T-helper 9 cell (primary cell): ENCODE data around the gene WDR27.
"Not testable (repeated sequence)": the region's sequence is repeated elsewhere in the genome, so short reads cannot be mapped to it uniquely, and the experiment has no call there.

Source experiments
- DNase-seq: peaks from one replicate; pipeline ENCODE4 v3.0.0-alpha.2; 2020

Gene WDR27

DNA sequence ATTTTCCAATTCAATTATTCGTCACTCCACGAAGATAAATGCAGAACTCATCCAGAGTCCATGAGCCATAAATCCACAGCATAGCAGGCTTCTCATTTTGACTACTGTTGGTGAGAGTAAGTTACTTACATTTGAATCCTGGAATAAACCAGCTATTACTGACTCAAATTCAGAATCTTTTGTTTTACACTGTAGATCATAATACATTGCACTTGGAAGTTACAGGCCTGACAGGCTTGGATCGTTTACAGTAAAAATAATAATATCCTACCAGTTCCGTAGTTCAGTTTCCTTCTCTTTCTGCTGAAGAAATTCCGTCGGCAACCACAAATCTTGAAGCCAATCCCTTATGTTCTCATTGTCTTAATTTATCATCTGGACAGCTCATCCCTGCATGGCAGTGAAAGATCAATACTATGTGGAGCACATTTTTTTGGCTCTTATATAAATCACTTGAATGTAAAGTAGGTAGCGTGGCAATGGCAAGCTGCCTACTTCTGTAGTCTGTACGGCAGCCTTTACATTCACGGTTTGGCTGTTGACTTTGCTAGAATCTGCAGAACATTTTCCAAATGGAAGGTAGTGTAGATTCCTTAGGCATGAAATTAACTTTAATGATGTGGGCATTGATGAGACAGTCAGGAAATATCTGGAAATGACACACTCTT lies 142.9 kb downstream of the WDR27 start:
- no peak for DNase-seq

DNA sequence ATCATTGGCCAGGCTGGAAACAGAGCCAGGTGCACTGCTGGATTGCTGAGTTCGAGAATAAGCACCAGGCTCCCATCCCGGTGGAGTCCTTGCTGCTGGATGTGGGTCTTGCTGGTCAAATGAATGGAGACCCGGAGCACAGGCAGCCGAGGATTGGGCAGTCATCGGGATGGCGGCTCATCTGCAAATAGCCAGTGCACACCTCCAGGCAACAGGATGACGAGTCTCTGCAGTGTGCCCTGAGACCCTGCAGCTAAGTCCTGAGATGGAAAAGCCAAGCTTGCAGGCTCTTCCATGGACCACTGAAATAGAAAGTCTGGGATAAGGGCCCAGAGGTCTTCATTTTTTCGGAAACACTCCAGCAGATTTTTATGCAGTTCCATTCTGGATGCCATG lies 143.5 kb downstream of the WDR27 start:
- no peak for DNase-seq

DNA sequence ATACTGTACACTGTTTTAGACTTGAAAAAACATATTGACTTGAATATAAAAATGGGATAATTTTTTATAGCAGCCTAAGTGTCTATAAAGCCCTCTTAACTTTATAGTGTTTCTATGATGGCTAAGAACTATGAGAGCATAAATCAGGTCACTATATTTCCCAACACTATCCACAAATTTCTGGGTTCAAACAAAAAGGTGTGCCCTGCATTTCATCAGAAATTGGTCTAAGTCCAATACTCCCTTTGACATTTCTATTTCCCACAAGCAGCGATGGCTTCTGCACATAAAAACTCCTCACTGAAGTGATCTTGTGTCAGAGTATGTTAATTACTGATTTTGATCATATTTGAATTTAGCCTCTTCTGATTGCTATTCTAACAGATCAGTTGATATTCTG lies 143.9 kb downstream of the WDR27 start:
- DNase-seq = no peak

DNA sequence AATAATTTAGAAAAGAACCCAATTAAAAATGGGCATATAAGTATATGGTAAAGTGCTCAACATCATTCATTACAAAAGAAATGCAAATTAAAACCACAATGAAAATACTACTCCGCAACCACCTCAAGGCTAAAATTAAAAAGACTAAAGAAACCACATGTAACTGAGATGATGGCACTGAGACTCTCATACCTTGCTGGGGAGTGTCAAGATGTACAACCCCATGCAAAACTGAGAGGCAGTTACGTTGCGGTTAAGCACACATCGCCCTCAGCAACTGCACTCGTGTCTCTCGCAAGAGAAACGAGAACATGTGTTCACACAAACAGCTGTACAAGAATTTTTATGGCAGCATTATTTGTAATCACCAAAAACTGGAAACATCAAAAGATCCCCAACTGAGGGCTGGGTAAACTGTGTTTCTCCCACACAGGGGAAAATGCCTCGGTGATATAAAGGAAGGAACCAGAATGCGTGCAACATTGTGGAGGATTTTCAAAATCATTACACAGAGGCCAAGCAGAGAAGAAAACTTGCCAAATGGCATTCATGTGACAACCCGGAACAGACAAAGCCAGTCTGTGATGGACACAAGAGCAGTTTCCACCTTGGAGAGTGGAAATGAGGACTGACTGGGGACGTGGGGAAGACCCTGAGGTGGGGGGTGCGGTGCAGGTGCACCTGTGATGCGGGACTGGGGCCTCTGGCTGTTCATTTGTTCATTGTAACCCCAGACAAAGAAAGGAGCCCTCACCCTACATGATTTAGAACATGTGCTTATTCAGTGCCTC lies 144.9 kb downstream of the WDR27 start:
- DNase-seq = no peak

DNA sequence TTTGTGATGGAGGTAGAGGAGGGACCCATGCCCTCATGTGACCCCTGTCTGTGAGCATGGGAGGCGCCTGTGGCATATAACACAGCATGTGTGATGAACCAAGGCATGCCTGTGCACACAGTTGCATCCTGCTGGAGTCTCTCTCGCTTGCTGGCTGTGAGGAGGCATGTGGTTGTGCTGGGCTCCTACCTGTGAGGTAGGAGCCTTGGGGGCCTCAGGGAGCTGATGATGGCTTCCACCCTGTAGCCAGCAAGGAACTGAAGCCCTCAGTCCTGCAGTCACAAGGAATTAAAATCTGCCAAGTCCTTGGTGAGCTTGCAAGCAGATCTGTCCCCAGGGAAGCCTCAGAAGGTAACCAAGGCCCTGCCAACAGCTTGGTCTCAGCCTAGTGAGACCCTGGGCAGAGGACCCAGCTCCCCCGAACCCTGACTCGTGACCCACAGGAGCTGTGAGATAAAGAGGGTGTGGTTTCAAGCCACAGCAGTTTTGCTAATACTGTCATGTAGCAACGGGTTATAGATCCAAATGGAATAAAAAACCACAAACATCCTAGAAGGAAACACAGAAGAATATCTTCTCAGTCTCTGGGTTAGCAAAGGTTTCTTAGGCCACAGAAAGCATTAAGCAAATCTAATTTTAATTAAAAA lies 145.7 kb downstream of the WDR27 start:
- DNase-seq = no peak

DNA sequence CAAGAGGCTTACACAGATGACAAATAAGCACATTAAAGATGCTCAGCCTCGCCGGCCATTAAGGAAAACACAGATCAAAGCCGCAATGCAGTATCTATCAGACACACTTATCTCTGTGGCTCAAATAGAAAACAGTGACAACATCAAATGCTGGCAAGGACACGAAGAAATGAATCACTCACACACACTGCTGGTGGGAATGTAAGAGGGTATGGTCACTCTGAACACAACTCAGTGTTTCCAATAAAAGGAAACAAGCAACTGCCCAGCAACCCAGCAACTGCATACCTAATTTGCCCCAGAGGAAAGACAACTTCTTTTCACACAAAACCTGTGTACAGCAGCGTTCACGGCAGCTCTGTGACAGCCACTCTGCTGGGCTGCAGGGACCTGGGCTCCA lies 155.8 kb downstream of the WDR27 start:
- DNase-seq = no peak

DNA sequence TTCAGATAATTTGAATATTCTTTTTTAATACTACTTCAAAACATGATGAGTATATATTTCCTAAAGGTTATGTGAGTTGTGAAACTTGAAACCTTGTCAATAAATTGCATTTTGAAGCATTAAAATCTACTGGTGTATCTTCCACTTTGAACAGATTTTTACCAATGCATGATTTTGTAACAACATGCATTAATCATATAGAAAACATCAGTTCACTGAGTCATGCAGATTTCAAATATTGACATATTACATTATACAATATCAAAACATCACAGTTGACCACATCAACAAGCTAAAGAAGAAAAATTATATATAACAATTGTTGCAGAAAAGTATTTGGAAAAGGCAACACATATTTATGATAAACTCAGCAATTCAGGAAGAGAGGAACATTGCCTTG lies 158.1 kb downstream of the WDR27 start:
- DNase-seq = no peak

DNA sequence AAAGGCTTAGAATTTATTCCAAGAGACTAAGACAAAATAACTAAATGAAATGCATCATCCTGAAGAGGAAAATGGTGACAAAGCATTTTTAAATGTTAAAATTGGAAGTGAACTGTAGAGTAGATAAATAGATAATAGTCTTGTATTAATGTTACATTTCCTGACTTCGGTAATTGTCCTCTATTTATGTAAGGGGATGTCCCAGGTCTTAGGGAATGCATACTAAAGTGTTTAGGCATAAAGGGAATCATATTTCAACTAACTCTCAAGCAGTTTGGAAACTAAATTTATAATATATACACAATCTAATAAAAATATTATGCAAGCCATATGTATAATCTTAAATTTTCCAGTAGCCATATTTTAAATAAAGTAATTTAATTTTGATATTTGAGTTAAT lies 159.3 kb downstream of the WDR27 start:
- DNase-seq = no peak

DNA sequence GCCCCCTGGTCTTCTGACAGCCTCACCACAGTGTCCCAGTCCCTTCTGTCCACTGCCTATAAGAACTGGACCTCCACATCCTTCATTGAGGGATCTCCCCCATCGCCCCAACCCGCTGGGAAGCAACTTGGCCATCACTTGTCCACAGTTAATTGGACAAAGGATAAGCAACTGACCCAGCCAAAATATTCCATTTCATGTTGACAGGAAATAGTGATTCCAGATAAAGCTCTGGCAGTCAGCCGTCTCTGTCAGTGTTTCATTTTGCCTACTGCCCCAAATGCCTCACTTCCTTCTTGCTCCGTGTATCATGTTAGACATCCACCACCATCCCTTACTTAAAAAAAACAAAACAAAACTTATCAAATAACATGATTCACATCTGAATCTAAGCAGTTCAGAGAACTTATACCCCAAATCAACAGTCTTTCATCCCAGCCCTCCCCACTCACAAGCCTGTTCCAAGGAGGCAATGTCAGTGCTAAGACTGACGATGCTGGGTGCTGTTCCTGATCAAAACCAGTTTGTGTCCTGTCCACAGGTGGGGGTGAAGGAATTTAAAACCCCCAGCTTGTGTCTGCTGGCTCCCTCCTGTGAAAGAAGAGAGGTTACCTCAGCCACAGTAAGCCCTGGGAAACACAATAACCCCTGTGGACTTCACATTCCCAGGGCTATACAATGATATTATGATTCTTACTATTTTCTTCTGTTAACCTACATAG lies 162.5 kb downstream of the WDR27 start:
- DNase-seq = no peak

DNA sequence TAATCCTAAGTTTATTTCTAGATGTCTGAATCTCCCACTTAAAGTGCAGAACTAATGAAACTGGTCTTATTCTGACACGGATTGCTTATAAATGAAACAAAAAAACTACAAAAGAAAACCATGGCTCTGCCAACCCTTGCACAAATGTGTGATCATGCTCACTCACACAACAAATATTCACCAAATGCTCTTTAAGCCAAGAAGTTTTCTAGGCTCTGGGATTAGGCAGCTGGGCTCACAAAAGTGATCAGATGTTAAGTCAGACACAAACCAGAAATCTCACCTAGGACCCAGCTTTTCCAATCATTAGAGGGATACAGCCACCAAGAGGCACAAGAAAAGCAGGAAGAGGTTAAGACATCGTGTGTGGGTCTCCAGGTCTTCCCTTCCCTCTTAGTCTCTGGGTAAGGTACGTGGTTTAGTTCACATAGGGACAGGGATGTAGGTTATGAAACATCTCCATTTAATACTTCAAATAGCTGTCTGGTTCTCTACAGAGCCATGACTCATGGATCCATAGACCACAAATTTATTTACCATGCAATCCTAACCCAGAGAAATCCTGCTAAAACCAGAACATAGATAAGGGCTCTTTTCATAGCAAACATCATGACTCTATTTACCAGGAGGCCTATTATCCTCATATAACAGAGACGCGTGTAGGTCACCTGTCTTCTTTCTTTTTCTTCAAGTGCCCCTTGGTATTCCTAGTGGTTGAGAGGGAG lies 165.2 kb downstream of the WDR27 start:
- no peak for DNase-seq

DNA sequence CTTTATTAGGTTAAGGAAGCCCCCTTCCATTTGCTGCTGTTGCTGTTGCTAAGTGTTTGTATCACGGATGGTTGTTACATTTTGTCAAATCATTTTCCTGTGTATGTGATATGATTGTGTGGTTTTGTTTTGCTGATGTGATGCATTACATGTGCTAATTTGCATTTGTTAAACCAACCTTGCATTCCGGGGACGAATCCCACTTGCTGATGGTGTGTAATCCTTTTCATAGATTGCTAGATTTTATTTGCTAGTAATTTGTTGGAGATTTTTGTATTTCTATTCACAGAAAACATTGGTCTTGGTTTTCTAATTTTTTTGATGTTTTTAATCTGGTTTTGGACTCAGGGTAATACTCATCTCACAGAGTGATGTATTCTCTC lies 167.8 kb downstream of the WDR27 start:
- no peak for DNase-seq

DNA sequence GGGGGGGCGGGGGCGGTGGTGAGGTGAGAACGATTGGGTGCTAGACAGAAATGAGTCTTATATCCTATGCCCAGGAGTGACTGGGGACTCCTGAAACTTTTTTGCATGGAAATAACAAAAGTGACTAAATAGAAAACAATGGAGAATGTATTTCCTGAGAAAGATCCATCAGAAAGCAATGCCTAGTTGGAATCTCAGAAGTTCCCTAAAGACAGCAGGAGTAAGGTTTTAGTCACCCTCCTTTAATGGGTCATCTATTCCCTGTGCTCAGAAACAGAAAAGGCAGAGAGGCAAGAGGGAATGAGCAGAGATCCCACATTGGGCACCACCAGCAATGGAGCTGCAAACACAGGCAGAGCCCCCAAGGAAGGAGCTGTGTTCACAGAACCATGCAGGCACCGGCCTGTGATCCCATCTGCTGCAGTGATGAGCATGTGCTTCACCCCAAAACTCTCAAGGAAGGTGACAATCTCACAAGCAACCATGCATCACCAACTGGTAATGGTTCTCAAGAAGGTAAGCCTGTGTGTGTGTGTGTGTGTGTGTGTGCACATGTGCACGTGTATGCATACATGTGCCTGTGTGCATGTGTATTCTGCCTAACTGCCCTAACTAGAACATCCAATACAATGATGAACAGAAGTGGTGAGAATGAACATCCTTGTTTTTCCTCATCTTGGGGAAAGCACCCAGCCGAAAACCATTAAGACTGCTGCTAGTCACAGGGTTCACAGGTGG lies 168.4 kb downstream of the WDR27 start:
- no peak for DNase-seq

DNA sequence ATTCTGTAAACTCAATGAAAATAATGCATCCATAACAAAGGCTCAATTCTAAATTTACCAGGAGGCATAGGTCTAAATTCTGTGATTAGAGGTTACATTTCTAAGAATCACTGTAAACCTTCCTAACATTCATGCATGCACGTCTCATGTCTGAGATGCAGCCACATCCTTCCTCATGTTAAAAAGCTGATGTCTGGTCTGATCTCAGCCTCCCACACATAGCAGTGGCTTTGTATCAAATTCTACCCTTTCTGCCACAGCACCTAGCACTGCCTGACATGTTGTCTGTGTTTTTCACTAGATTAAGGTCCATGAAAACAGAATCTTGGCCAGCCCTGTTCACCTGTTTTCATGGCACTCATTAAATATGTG lies 171.1 kb downstream of the WDR27 start:
- no peak for DNase-seq

DNA sequence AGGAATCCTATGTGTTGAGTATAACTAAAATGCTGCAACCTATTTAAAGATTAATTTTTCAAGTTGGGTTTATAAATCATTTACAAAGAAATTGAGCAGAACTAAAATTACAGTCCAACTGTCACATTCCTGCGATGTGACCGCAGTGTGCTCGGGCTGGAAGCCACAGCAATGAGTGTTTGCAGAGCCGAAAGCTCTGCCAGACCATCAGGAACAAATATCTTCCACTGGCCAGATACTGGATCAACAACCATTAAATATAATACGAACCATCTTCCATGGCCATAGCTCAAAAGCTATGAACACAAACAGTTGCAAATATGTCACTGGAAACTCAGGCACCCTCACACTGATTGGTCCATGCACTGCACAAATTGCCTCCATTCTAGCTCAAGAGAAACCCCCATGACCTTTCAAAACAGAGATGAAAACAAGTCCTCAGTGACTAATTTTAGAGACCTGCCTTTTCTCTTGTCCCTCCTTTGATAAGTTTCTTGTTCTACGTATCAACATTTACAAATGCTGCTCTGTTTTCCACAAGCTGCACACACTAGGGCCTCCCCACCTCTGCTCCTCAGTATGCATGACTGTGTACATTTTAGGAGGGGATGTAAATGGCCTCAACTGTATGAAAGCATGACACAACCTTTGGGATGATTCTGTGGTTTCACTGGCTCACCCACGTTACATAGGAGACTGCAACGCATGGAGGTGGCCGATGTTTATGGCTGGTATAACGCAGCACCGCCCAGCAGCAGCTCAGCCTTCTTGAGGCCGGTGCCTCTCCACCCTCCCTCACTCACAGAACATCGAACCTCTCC lies 171.7 kb downstream of the WDR27 start:
- no peak for DNase-seq

DNA sequence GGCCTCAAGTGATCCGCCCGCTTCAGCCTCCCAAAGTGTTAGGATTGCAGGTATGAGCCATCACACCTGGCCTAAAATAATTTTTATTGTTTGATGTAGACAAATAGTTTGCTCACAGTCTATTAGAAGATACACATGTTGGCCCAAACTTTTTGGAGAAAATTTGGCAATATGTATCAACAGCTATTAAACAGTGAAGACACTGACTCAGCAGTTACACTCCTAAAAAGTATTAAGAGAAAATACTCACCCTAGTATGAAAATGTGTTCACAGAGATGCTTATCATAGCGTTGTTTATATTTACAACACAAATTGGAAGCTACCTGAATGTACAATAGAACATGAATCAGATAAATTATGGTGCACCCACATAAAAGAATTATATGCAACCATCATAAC lies 173.1 kb downstream of the WDR27 start:
- DNase-seq = no peak

DNA sequence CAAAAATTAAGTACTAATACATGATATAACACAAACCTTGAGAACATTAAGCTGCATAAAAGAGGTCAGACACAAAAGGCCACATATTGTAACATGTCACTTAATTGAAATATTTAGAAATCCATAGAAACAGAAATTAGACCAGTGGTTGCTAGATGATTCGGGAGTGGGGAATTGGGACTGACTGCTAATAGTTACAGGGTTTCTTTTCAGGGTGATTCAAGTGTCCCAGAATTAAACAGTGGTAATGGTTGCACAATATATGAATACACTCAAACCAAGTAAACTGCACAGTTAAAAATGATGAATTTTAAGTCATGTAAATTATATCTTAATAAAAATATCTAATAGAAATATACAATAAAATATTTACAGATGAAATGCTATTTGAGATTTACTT lies 174.5 kb downstream of the WDR27 start:
- DNase-seq = no peak

DNA sequence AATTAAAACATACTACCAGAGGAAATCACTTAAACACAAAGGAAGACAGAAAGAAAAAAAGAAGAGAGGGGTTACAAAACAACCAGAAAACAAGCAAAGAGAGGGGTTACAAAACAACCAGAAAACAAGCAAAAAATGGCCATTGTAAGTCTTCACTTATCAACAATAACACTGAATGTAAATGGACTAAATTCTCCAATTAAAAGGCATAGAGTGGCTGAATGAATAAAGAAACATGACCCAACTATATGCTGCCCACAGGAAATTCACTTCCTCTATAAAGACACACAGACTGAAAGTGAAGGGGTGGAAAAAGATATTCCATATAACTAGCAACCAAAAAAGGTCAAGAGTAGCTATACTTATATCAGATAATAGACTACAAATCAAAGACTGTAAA lies 180.0 kb downstream of the WDR27 start:
- no peak for DNase-seq

DNA sequence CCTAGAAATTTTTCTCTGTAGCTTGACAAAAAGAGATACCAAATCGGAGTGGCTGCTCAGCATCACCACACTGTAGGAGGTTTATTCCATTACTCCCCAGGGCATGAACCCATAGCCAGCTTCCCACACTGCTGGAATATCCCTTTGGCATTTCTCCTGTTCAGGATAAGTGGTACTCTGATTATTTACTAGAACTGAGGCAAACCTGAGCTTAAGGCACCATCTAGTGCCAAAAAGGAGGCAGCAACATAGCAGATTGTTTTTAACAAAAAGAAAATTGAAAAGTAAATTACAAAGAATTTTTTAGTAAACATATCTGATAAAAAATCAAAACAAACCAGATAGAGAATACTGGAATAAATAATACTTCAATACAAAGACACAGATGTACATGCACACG lies 181.7 kb downstream of the WDR27 start:
- DNase-seq = no peak

DNA sequence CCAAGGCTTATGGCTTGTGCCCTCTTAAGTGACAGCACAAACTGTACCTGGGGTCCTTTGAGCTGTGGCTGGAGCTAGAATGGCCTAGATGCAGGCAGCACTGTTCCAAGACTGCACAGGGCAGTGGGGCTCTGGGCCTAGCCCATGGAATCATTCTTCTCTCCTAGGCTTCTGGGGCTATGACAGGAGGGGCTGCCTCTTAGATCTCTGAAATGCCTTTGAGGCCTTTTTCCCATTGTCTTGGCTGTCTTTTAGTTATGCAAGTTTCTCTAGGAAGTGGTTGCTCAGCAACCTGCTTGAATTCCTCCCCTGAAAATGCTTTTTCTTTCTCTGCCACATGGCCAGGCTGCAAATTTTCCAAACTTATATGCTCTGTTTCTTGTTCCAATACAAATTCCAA lies 183.4 kb downstream of the WDR27 start:
- DNase-seq = no peak

DNA sequence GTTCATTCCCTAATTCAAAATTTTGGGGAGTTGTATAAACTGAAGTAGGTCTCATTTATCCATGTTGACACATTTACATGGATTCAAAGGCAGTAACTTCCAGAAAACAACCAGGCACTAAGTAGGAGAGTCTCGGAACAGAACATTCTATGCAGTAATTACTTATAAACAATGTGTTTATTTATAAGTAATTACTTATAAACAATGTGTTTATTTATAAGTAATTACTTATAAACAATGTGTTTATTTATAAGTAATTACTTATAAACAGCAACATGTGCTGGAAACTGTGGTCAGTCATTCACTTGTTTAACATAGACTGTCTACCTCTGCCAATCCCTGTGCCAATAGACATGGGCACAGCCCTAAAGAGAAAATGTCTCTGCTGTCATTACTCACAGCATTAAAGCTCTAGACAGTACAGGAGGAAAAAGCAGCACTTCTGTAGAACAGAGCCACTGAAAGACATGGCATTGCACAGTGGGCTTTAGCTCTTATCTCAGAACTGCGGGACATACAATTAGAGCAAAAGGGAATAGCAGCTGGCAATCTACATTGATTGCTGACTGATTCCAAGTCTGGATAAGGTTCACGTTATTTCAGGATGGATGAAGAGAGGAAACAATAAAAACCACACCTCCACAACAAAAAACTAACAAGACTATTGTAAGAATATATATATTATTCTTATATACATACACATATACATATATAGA lies 188.2 kb downstream of the WDR27 start:
- no peak for DNase-seq

DNA sequence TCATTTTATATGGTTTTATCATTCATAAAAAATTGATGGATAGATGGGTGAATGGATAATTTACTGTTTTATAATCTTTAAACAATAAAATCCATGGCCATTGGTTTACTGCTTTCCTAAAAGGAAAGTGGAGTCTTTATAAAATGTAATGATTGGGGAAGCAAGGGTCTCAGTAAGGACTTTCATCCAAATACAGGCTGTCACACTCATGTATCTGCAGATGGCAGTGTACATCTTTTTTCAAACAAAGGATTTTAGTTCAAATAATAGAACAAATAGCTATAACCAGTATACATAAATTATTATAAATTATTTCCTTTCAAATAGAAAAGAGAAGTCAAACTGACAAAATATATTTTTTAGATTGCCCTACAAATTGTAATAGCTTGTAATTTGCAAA lies 190.0 kb downstream of the WDR27 start:
- DNase-seq = not testable (repeated sequence)
